Activated gamma-delta T cell treated with anti-CD3 and anti-CD28 coated beads, Interleukin-2, amount 50 U/mL, for 16 hours (primary cell): ENCODE data around the gene C16orf82.
A peak's percentile ranks its signal among the peaks of the same experiment; 100 is the strongest.

Experiments used
- DNase-seq: peaks from one replicate; pipeline ENCODE4 v3.0.0-alpha.2; 2020; ENCODE audit warnings: low read depth

C16orf82 gene

GRCh38 chr16:27088216-27088615 is 21.5 kb downstream of the C16orf82 start:
- DNase-seq: no peak

DNA sequence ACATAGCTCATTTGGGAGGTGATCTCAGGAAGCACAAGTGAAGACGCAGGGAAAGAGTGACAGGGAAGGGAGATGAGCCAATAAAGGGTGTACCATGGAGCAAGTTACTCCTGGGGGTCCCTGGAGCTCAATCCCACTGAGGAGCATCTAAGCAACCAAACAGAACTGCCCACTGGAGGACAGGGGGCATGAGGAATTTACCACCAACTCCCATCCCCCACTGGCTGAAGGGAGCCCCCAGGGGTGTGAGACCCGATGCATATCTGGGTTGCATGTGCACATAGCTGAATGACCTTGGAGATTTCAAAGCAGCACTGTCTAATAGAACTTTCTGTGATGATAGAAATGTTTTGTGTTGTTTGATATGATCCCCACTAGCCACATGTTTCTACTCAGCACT is 29.6 kb downstream of the C16orf82 start:
- DNase-seq: no peak

- no peak for DNase-seq
Observed at GRCh38 chr16:27097800-27098230, 31.1 kb downstream of the C16orf82 start.

- no peak for DNase-seq
Observed at GRCh38 chr16:27098366-27099049, 31.8 kb downstream of the C16orf82 start.

GRCh38 chr16:27102701-27103575 is 36.2 kb downstream of the C16orf82 start:
- DNase-seq: no peak

- no peak for DNase-seq
Observed at GRCh38 chr16:27103954-27104353, 37.2 kb downstream of the C16orf82 start.

- DNase-seq: no peak
Observed at GRCh38 chr16:27106305-27106704, 39.6 kb downstream of the C16orf82 start.

DNA sequence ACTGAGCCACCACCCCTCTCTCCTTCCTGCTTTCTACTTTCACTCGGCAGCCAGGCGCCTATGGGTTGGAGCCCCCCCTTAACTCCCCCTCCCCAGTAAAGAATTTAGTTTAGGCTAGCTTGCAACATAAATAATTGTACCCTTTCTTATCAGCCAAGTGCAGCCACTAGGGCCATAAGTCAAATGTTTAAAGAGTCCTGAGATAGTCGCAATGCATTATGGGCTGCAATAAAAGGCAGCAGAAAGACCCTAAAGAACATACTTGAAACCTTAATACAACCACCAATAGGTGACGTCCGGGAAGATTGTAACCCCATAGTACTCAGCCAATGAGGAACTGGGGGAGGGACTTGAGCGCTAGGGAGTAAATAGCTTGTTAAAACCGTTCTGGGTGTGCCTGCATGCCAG is 40.5 kb downstream of the C16orf82 start:
- no peak for DNase-seq

GRCh38 chr16:27108051-27108770 is 41.5 kb downstream of the C16orf82 start:
- DNase-seq: no peak

DNA sequence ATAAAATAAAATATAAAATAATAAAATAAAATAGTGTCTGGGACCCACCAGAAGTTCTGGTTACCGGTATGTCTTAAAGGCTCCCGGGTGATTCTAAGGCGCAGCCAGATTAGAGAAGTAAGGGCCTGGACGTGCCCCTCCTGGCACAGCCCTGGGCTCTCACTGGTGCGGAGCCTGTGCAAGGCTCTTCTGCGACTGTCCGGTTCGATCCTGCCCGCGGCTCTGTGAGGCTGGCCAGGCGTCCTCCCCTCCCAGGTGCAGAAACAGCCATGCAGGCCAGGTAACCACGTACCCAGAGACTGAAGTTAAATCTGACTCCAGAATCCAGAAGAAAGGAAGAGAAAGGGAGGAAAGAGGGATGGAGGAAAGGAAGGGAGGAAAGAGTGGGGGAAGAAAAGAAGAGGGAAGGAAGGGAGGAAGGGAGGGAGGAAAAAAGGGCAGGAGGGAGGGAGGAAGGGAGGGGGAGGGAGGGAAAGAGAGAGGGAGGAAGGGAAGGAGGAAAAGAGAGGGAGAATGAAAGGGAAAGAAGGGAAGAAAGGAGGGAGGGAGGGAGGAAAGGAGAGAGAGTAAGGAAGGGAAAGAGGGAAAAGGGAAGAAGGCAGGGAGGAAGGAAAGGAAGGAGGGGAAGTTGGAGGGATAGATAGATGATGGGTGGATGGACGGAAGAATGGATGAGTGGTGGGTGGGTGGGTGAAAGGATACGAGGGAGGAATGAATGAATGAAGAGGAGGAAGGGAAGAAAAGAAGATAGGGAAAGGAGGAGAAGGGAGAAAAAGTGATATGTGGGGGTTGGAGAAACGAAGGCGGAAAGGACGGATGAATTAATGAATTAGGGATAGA is 42.3 kb downstream of the C16orf82 start:
- DNase-seq: no peak

GRCh38 chr16:27109666-27110523 is 43.2 kb downstream of the C16orf82 start:
- DNase-seq: peak; percentile 55

DNA sequence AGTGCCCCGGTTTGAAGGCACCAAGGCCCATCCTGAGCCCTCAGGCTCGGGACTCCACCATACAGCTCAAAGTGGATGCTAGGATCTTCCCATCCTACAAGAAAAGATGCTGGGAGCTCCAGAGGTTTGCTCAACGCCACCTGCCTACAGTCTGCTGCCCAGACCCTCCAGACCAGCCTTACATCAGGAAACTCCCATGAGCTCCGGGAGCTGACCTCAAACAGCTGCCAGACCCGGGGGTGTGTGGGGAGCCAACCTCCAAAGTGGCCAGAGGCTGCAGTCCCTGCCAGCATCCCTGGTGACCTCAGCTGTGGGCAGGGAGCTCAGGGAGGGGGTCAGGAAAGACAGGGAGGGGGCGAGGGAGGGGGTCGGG is 43.8 kb downstream of the C16orf82 start:
- no peak for DNase-seq

- no peak for DNase-seq
Observed at GRCh38 chr16:27111486-27111885, 44.8 kb downstream of the C16orf82 start.

GRCh38 chr16:27112093-27112811 is 45.5 kb downstream of the C16orf82 start:
- DNase-seq: no peak

DNA sequence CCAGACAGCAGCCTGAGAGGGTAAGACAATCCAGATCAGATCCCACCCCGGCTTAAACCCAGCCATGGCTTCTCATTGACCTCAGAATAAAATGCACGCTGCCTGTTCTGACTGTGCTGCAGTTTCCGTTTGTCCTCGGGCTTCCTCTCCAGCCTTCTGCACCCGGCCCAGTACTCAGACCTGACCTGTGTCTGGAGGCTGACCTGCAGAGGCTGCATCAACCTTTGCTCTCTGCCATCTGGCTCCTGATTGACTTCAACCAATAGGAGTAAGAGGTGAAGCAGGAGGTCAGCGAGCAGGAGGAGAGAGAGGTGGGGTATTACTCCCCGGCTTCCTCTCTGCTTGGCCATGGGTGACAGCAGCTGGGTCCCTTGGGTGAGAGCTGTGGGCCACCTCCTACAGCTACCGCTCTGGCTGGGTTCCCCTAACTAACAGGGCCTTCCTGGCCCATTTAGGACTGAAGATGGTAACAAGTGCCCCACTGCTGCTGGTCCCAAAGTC is 46.7 kb downstream of the C16orf82 start:
- DNase-seq: no peak

DNA sequence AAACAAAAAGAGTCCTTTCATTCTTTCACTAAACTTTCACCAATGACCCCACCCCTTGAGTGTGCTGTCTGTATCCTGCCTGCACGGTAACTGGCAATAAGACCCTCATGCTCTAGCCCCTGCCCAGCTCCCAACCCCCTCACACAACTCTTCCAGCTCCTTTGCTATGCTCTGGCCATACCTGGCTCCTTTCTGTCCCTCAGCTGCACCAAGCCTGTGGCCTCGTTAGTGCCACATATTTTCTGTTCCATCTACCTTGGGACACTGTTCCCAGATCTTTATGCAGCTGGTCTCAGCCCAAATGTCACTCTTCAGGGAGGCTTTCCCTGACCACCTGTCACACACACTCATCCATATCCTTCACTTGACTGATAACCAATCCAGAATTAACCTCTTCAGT is 47.3 kb downstream of the C16orf82 start:
- DNase-seq: no peak

DNA sequence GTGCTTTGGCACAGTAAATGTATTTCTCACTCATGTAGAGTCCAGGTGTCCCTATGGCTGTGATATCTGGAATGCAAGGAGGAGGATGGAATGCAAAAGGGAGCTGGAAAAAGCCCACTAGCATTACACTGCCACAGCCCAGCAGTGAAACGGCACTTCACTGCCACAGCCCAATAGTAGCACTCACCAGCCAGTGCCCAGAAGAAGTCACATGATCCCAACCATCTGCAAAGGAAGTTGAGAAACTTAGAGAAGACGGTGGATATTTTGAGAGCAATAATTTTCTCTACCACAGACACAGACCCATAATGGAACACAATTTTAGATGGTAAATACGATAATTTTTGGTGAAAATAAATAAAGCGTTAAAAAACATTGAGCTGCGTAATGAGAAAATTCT is 51.8 kb downstream of the C16orf82 start:
- DNase-seq: no peak
